ENCODE measurements around the gene LHX2. TPM values are rescaled to one million over a fixed set of nuclear protein-coding genes. Genes with fewer than 3 reads are reported as not detected.

LHX2 gene
- total RNA-seq, 2 donors from 2014 or later: 0.31 TPM; not detected in 1

DNA sequence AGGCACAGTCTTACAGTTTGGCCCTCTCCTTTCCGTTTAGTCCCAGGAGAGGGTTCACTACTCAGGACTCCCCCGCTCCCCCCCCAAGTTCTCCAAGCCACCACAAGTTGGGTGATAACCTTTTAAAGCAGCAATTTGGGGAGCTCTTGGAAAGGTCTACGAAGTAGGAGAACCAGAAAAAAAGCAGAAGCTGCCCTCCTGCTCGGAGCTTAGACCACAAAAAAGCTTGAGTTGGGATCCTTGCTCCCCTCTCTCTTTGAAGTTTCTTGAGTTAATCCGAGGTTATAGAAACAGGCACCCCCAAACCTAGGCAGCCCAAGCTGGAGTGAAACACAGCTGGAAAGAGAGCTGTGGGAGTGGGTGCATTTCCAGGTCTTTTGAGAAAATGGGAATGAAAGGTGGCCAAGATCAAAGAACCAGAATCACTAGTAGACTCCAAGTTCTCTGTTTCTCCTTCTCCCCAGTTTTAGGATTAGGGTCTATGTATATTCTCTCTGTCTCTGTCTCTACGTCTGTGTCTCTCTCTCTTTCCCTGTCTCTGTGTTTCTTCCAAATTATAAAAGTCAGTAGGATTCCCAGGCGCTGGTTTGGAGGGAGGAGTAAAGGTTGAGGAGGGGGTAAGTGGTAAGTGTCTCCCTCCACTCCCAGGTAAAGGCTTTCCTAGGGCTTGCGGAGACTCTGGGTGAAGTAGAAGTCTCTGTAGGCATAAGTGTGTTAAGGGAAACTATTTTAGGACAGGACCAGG is 2.8 kb downstream of the LHX2 start:
- Histone ChIP-seq H3K36me3 (no peaks in the 10 kb centered on the region), H3K4me3 (no peak overlapping the region), H3K4me1 (peaks cover 0 to 61% of the 10 kb centered on the region in 2 donors), H3K27ac (no peak overlapping the region), H3K27me3 (peaks cover 64 to 79% of the 10 kb centered on the region in 2 donors), H3K9me3 (no peaks in the 10 kb centered on the region)
- DNase-seq (ENCODE audit: low spot score): no peak
- TF ChIP-seq, protein P1, sequence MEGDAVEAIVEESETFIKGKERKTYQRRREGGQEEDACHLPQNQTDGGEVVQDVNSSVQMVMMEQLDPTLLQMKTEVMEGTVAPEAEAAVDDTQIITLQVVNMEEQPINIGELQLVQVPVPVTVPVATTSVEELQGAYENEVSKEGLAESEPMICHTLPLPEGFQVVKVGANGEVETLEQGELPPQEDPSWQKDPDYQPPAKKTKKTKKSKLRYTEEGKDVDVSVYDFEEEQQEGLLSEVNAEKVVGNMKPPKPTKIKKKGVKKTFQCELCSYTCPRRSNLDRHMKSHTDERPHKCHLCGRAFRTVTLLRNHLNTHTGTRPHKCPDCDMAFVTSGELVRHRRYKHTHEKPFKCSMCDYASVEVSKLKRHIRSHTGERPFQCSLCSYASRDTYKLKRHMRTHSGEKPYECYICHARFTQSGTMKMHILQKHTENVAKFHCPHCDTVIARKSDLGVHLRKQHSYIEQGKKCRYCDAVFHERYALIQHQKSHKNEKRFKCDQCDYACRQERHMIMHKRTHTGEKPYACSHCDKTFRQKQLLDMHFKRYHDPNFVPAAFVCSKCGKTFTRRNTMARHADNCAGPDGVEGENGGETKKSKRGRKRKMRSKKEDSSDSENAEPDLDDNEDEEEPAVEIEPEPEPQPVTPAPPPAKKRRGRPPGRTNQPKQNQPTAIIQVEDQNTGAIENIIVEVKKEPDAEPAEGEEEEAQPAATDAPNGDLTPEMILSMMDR (IDR thresholded peaks at IDR 0.05): no peak

DNA sequence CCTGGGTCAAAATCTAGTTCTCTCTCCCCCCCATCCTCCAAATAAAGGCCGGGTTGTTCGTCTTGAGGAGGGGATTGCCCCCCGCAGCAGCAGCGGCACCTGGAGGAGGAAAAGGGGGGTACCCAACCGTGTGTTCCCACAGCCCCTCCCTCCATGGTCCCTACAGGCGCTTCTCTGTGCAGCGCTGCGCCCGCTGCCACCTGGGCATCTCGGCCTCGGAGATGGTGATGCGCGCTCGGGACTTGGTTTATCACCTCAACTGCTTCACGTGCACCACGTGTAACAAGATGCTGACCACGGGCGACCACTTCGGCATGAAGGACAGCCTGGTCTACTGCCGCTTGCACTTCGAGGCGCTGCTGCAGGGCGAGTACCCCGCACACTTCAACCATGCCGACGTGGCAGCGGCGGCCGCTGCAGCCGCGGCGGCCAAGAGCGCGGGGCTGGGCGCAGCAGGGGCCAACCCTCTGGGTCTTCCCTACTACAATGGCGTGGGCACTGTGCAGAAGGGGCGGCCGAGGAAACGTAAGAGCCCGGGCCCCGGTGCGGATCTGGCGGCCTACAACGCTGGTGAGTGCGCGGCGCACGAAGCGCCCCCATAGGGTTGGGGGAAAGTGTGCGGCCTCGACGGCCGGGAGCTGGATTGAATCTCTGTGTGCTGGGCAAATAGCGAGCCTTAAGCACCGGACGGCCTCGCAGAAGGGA is 3.5 kb downstream of the LHX2 start:
- DNase-seq (ENCODE audit: low spot score): no peak
- H3K36me3 ChIP-seq: no peaks in the 10 kb centered on the region
- no peak overlapping the region for H3K4me3 ChIP-seq
- peaks cover 56 to 78% of the 10 kb centered on the region in 2 donors for H3K27me3 ChIP-seq
- no peaks in the 10 kb centered on the region for H3K9me3 ChIP-seq
- peaks cover 0 to 61% of the 10 kb centered on the region in 2 donors for H3K4me1 ChIP-seq
- H3K27ac ChIP-seq: no peak overlapping the region
- TF ChIP-seq, protein P1 (IDR thresholded peaks at IDR 0.05): no peak

DNA sequence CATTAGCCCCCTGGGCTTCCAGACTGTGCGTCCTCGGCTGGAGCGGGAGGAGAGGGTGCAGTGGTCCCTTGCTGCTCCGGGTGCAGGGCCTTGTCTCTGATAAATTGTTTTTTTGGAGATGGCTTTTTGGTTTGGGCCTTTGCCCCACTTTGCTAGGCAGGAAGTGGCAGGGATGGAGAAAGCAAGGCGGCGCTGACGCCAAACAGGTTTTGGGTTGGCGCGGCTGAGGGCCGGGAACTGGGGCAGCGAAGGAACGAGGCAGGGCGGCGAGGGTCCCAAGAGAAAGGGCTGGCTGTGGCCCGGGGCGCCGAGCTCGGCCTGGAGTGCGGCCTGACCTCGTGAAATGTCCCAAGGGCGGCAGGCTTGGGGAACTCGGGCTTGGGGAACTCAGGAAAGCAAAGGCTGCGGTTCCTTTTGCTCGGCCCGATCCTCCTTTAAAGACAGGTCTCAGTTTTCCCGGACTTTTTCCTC is 4.1 kb downstream of the LHX2 start:
- no peak overlapping the region for H3K4me3 ChIP-seq
- H3K4me1 ChIP-seq: peaks cover 0 to 59% of the 10 kb centered on the region in 2 donors
- H3K9me3 ChIP-seq: no peaks in the 10 kb centered on the region
- TF ChIP-seq, protein P1 (IDR thresholded peaks at IDR 0.05): no peak
- H3K36me3 ChIP-seq: no peaks in the 10 kb centered on the region
- no peak for DNase-seq (ENCODE audit: low spot score)
- peaks cover 57 to 78% of the 10 kb centered on the region in 2 donors for H3K27me3 ChIP-seq
- no peak overlapping the region for H3K27ac ChIP-seq

DNA sequence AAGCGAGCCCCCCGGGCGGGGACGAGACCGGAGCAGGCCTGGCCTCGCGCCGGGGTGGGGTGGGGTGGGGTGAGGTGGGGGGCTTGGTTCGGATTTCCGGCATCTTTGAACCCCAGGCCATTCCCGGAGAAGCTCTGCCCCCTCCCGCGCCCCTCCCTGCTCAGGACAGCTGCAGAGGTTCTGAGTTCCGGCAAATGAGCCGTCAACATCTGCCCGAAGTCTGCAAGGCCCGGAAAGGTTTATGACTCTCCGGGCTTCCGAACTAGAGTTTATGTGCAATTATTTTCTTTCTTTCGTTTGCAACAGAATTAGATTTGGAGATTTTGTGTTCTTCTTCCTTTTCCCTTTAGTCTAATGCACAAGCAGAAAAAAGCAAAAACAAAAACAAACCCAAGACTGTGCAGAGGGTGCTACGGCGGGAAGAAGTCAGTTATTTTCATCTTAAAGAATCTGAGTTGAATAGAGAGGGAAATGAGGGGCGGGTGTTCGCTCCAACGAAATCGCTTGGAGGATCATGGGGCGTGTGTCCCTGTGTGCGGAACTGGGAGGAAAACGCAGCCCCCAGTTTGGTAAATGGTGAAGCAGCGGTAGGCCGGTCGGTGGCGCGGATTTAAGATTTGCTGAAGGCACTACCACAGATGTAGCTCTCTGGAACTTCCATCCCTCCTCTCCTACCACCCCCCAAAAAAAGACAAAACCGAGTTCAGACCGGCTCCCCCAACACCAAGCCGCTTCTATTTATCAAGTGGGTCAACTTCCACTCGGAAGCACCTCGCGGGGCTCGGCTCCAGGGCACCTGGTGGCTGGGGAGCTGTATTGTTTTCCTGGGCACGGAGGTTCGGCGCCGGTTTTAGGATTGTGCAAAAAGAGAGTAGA is 4.8 kb downstream of the LHX2 start:
- no peaks in the 10 kb centered on the region for H3K36me3 ChIP-seq
- H3K4me1 ChIP-seq: peaks cover 0 to 51% of the 10 kb centered on the region in 2 donors
- no peak overlapping the region for H3K27ac ChIP-seq
- peaks cover 63 to 79% of the 10 kb centered on the region in 2 donors for H3K27me3 ChIP-seq
- DNase-seq (ENCODE audit: low spot score): no peak
- no peak overlapping the region for H3K4me3 ChIP-seq
- TF ChIP-seq, protein P1 (IDR thresholded peaks at IDR 0.05): no peak
- H3K9me3 ChIP-seq: no peaks in the 10 kb centered on the region

GRCh38 chr9:124017051-124017928 is 5.7 kb downstream of the LHX2 start:
- peaks cover 0 to 43% of the 10 kb centered on the region in 2 donors for H3K4me1 ChIP-seq
- peak overlapping the region; percentile 0 to 44 for H3K4me3 ChIP-seq
- peaks cover 62 to 71% of the 10 kb centered on the region in 2 donors for H3K27me3 ChIP-seq
- TF ChIP-seq, protein P1 (IDR thresholded peaks at IDR 0.05): no peak
- no peak for DNase-seq (ENCODE audit: low spot score)
- H3K9me3 ChIP-seq: no peaks in the 10 kb centered on the region
- no peak overlapping the region for H3K27ac ChIP-seq
- no peaks in the 10 kb centered on the region for H3K36me3 ChIP-seq
